H9 (cell line): ENCODE data around the gene FAM151A. TPM values are rescaled to one million over a fixed set of nuclear protein-coding genes. Genes with fewer than 3 reads are reported as not detected.

Experiments
- DNase-seq: peaks from one replicate; pipeline ENCODE4 v3.0.0-alpha.2; 2017
- H2AFZ ChIP-seq: one replicate; pipeline ENCODE4 v1.6.1; 2013; ENCODE audit warnings: mild to moderate bottlenecking, low read length, control low read depth, moderate library complexity
- H2AK5ac ChIP-seq: 2 replicates; pipeline ENCODE4 v1.6.1; 2013; ENCODE audit warnings: low read length, control low read depth, mixed read lengths; ENCODE audit not compliant: insufficient read length
- H2BK120ac ChIP-seq: one replicate; pipeline ENCODE4 v1.6.1; 2013; ENCODE audit warnings: low read depth, mild to moderate bottlenecking, low read length, control low read depth, inconsistent platforms; ENCODE audit not compliant: poor library complexity, severe bottlenecking
- H2BK12ac ChIP-seq: 2 replicates; pipeline ENCODE4 v1.6.1; 2013; ENCODE audit warnings: low read length, control low read depth, mixed read lengths, low read depth; ENCODE audit not compliant: insufficient read length
- H2BK15ac ChIP-seq: 2 replicates; pipeline ENCODE4 v1.6.1; 2013; ENCODE audit warnings: low read depth, low read length, control low read depth
- H2BK20ac ChIP-seq: one replicate; pipeline ENCODE4 v1.6.1; 2013; ENCODE audit warnings: low read depth, mild to moderate bottlenecking, low read length, control low read depth, inconsistent platforms; ENCODE audit not compliant: poor library complexity, severe bottlenecking
- H2BK5ac ChIP-seq: 2 replicates; pipeline ENCODE4 v1.6.1; 2013; ENCODE audit warnings: low read length, control low read depth, mixed read lengths; ENCODE audit not compliant: insufficient read length
- H3K14ac ChIP-seq: 2 replicates; pipeline ENCODE4 v1.6.1; 2013; ENCODE audit warnings: low read length, control low read depth; ENCODE audit not compliant: insufficient read depth
- H3K18ac ChIP-seq: 2 replicates; pipeline ENCODE4 v1.6.1; 2013; ENCODE audit warnings: low read depth, mild to moderate bottlenecking, mixed read lengths, low read length, control low read depth; ENCODE audit not compliant: insufficient read length
- H3K23ac ChIP-seq: 2 replicates; pipeline ENCODE4 v1.6.1; 2013; ENCODE audit warnings: low read length, control low read depth, mixed read lengths, low read depth; ENCODE audit not compliant: insufficient read length
- H3K23me2 ChIP-seq: 2 replicates; pipeline ENCODE4 v1.6.1; 2013; ENCODE audit warnings: low read depth, mild to moderate bottlenecking, mixed read lengths, low read length, control low read depth; ENCODE audit not compliant: insufficient read length, poor library complexity, severe bottlenecking
- H3K27ac ChIP-seq: 2 replicates; pipeline ENCODE4 v1.5.1; 2013; ENCODE audit warnings: low read length, control low read depth, mixed read lengths, low read depth; ENCODE audit not compliant: insufficient read length
- H3K27me3 ChIP-seq: 2 replicates; pipeline ENCODE4 v1.6.1; 2013; ENCODE audit warnings: low read length, control low read depth, inconsistent platforms; ENCODE audit not compliant: insufficient read depth
- H3K4ac ChIP-seq: 2 replicates; pipeline ENCODE4 v1.6.1; 2013; ENCODE audit warnings: low read depth, mild to moderate bottlenecking, control low read depth, inconsistent platforms, low read length, moderate library complexity
- H3K4me1 ChIP-seq: 2 replicates; pipeline ENCODE4 v1.6.1; 2013; ENCODE audit warnings: low read length, control low read depth, inconsistent platforms; ENCODE audit not compliant: insufficient read depth
- H3K4me2 ChIP-seq: 2 replicates; pipeline ENCODE4 v1.6.1; 2013; ENCODE audit warnings: low read length, control low read depth, mixed read lengths; ENCODE audit not compliant: insufficient read length, insufficient read depth
- H3K56ac ChIP-seq: 2 replicates; pipeline ENCODE4 v1.6.1; 2013; ENCODE audit warnings: low read depth, mild to moderate bottlenecking, mixed read lengths, low read length, control low read depth; ENCODE audit not compliant: insufficient read length
- H3K79me1 ChIP-seq: 2 replicates; pipeline ENCODE4 v1.6.1; 2013; ENCODE audit warnings: low read depth, mild to moderate bottlenecking, moderate library complexity, low read length, control low read depth, inconsistent platforms; ENCODE audit not compliant: insufficient read depth, poor library complexity, severe bottlenecking
- H3K79me2 ChIP-seq: 2 replicates; pipeline ENCODE4 v1.6.1; 2013; ENCODE audit warnings: low read length, control low read depth, inconsistent platforms; ENCODE audit not compliant: insufficient read depth
- H3K9ac ChIP-seq: 2 replicates; pipeline ENCODE4 v1.6.1; 2013; ENCODE audit warnings: low read length, control low read depth, mixed read lengths; ENCODE audit not compliant: insufficient read length; ENCODE audit errors: extremely low read depth
- H3K9me3 ChIP-seq: one replicate; pipeline ENCODE4 v1.6.1; 2013; ENCODE audit warnings: low read depth, low read length, inconsistent platforms; ENCODE audit not compliant: control insufficient read depth
- H3T11ph ChIP-seq: one replicate; pipeline ENCODE4 v1.6.1; 2013; ENCODE audit warnings: mild to moderate bottlenecking, low read length, control low read depth, inconsistent platforms
- H4K20me1 ChIP-seq: one replicate; pipeline ENCODE4 v1.6.1; 2013; ENCODE audit not compliant: control insufficient read depth, insufficient read length, insufficient read depth
- H4K5ac ChIP-seq: 2 replicates; pipeline ENCODE4 v1.6.1; 2013; ENCODE audit warnings: low read depth, mild to moderate bottlenecking, mixed read lengths, low read length, control low read depth; ENCODE audit not compliant: insufficient read length
- H4K8ac ChIP-seq: replicated peaks from 2 replicates; pipeline ENCODE4 v1.6.1; 2013; ENCODE audit warnings: low read length, control low read depth, mixed read lengths, low read depth; ENCODE audit not compliant: insufficient read length
- H4K91ac ChIP-seq: 2 replicates; pipeline ENCODE4 v1.6.1; 2013; ENCODE audit warnings: low read depth, mild to moderate bottlenecking, moderate library complexity, mixed read lengths, low read length, control low read depth; ENCODE audit not compliant: insufficient read length
- H3K27ac Mint-ChIP-seq, 3 experiments: 2 replicates in 2 of 3; 3 replicates in 1 of 3; pipeline ENCODE4 v1.8.0; 2020 to 2021; ENCODE audit warnings: mixed read lengths in 3 of 3, mild to moderate bottlenecking in 1 of 3, moderate library complexity in 1 of 3
- H3K27me3 Mint-ChIP-seq: 2 replicates; pipeline ENCODE4 v1.8.0; 2021; ENCODE audit warnings: low read depth, mild to moderate bottlenecking, moderate library complexity, mixed read lengths
- H3K36me3 Mint-ChIP-seq, 3 experiments: 2 replicates in 2 of 3; 3 replicates in 1 of 3; pipeline ENCODE4 v1.8.0; 2020 to 2021; ENCODE audit warnings: low read depth in 3 of 3, mixed read lengths in 3 of 3; ENCODE audit not compliant: insufficient read depth in 1 of 3
- H3K4me1 Mint-ChIP-seq, 2 experiments: 2 replicates each; pipeline ENCODE4 v1.8.0; 2020; ENCODE audit warnings: mixed read lengths in 2 of 2
- H3K4me3 Mint-ChIP-seq, 2 experiments: 2 replicates in 1 of 2; 3 replicates in 1 of 2; pipeline ENCODE4 v1.8.0; 2020 to 2021; ENCODE audit warnings: mild to moderate bottlenecking in 2 of 2, mixed read lengths in 2 of 2, moderate library complexity in 1 of 2
- H3K9me3 Mint-ChIP-seq, 2 experiments: 2 replicates in 1 of 2; 3 replicates in 1 of 2; pipeline ENCODE4 v1.8.0; 2020; ENCODE audit warnings: mild to moderate bottlenecking in 2 of 2, mixed read lengths in 2 of 2, moderate library complexity in 1 of 2
- CTCF ChIP-seq: fragments of 200-600 bp; sonication (generic); conservative IDR thresholded peaks from 3 replicates; pipeline ENCODE4 v1.8.0; 2021; ENCODE audit warnings: antibody characterized with exemption, mild to moderate bottlenecking
- WGBS: extraction: QIAGEN DNeasy Blood & Tissue Kit; methylation state at CpG from one replicate; pipeline ENCODE4 v1.1.7; 2013; ENCODE audit warnings: missing lambda C conversion rate, low lambda C conversion rate, mixed read lengths; ENCODE audit not compliant: insufficient read length; ENCODE audit errors: extremely low coverage; 5-methylcytosine and 5-hydroxymethylcytosine counted together
- total RNA-seq: library from RNA; stranded (reverse); gene quantifications from 2 replicates; pipeline ENCODE4 v1.2.1, GENCODE V29; 2021

Gene FAM151A
- total RNA-seq, 1 experiment from 2014 or later = not detected

- no peak overlapping the region for H3K4me2 ChIP-seq
- no peak overlapping the region for H2BK12ac ChIP-seq
- H3K79me1 ChIP-seq = no peaks in the 10 kb centered on the region
- H3K4ac ChIP-seq = no peak overlapping the region
- H3K9ac ChIP-seq = no peak overlapping the region
- H3K4me1 Mint-ChIP-seq = peaks cover 10 to 24% of the 10 kb centered on the region in 2 experiments
- H3K79me2 ChIP-seq = no peaks in the 10 kb centered on the region
- H3K36me3 Mint-ChIP-seq = no peaks in the 10 kb centered on the region
- no peaks in the 10 kb centered on the region for H3K9me3 ChIP-seq
- no peak overlapping the region for H3K18ac ChIP-seq
- H4K91ac ChIP-seq = no peak overlapping the region
- no CpG with 5 or more reads among the region's 8 CpGs for WGBS
- H3K27me3 ChIP-seq = no peaks in the 10 kb centered on the region
- H3K4me1 ChIP-seq = no peaks in the 10 kb centered on the region
- peaks cover 10% of the 10 kb centered on the region for H3K27me3 Mint-ChIP-seq
- TF ChIP-seq CTCF = no peak
- H3K56ac ChIP-seq = no peak overlapping the region
- no peaks in the 10 kb centered on the region for H4K20me1 ChIP-seq
- H4K8ac ChIP-seq = no peak overlapping the region
- H4K5ac ChIP-seq = no peak overlapping the region
- no peak overlapping the region for H3K4me3 Mint-ChIP-seq
- H2AK5ac ChIP-seq = no peak overlapping the region
- H3K14ac ChIP-seq = no peak overlapping the region
- H3K27ac Mint-ChIP-seq = peak overlapping the region in 2 of 3 experiments; percentile 14 to 15; a peak in 3 of 7 replicates
- H3K27ac ChIP-seq = no peak overlapping the region
- DNase-seq = no peak
- H2BK15ac ChIP-seq = no peak overlapping the region
- H2BK20ac ChIP-seq = no peak overlapping the region
- H3K23ac ChIP-seq = no peak overlapping the region
- no peaks in the 10 kb centered on the region for H3K9me3 Mint-ChIP-seq
- no peak overlapping the region for H3T11ph ChIP-seq
- no peak overlapping the region for H2AFZ ChIP-seq
- no peak overlapping the region for H2BK120ac ChIP-seq
- no peaks in the 10 kb centered on the region for H3K23me2 ChIP-seq
- no peak overlapping the region for H2BK5ac ChIP-seq
Observed at GRCh38 chr1:54619749-54620148, 3.6 kb downstream of the FAM151A start.
